ENCODE data around the gene TEX28.

- TF ChIP-seq, protein P1, sequence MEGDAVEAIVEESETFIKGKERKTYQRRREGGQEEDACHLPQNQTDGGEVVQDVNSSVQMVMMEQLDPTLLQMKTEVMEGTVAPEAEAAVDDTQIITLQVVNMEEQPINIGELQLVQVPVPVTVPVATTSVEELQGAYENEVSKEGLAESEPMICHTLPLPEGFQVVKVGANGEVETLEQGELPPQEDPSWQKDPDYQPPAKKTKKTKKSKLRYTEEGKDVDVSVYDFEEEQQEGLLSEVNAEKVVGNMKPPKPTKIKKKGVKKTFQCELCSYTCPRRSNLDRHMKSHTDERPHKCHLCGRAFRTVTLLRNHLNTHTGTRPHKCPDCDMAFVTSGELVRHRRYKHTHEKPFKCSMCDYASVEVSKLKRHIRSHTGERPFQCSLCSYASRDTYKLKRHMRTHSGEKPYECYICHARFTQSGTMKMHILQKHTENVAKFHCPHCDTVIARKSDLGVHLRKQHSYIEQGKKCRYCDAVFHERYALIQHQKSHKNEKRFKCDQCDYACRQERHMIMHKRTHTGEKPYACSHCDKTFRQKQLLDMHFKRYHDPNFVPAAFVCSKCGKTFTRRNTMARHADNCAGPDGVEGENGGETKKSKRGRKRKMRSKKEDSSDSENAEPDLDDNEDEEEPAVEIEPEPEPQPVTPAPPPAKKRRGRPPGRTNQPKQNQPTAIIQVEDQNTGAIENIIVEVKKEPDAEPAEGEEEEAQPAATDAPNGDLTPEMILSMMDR (IDR thresholded peaks at IDR 0.05) = no peak
- no peak for TF ChIP-seq POLR2A (IDR thresholded peaks at IDR 0.05)
Measured at GRCh38 chrX:154298312-154298711, 3.4 kb upstream of the TEX28 start.

Measured in vagina (tissue), 2 donors.